AG10803 (cell line): Measurements from ENCODE around the gene FSTL5.
"Not testable (repeated sequence)": the region's sequence is repeated elsewhere in the genome, so short reads cannot be mapped to it uniquely, and the experiment has no call there.

Source experiments
- DNase-seq: peaks from one replicate; pipeline ENCODE4 v3.0.0; 2010; ENCODE audit warnings: low read depth
- H3K4me3 ChIP-seq: 2 replicates; pipeline ENCODE4 v1.5.1; 2011; ENCODE audit warnings: mild to moderate bottlenecking, low read length, control low read depth
- TF ChIP-seq, protein P1 (sequence below): conservative IDR thresholded peaks from 2 replicates; pipeline ENCODE4 v1.5.1; 2011; ENCODE audit warnings: mild to moderate bottlenecking, low read length, control low read depth, inconsistent platforms

FSTL5 gene

DNA sequence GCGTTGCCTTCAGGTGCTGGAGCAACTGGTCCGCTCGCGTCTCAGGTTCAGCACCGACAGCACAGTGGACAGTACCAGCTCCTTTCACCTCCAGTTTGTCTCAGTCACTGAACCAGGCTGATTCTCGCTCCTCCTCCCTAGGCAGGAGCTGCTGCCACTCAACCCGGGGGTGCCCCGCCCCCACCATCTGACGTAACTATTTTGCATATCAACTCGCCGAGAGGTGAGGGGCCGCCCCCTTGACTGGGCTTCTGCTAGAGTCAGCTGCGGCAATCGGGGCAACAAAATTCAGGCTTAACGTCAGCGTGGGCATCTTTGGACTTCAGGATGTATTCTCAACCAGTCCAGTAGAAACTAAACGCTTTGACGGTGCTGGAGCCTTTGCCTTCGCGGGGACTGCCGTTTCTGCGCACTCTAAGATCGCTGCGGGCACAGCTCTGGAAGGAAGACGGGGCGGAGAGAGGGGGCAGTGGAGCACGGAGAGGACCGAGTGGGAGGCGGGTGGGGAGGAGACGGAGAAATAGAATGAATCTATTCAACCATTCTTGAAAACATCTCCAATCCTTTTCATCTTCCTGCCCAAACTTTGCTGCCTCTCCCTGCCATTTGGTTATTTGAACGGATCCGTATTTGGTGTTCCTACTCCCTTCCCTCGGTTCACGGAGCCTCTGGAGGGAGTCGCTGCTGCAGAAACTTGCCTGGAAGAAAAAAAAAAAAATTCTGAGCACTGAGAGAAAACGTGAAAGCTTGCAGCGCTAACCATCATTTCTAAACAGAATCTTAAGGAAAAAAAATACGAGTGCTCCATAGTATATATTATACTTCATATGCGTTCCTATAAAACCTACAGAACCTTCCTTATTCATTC, at the start of gene FSTL5:
Gene FSTL5, minus strand, starts transcription at position 109 of the 868 bp plus-strand sequence. CDS start 52,604 bp downstream, outside the sequence.
- peak; percentile 11 for DNase-seq
- H3K4me3 ChIP-seq = peak within 1 kb of the TSS; percentile 49

DNA sequence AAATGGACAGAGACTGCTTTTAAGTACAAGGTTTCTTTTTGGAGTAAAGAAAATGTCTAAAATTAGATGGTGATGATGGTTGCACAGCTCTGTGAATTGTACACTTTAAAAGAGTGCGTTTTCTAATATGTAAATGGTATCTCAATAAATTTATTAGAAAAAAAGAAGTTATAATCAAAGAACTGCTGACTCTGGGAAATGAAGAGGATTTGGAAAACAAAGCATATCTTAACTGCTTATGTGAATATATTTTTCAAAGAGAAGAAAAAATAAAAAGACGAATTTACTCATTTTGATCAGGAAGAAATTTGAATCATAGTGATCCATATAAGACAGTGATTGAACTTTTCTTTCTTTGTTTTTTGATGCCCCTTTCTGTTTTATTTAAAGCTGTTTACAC, 45.9 kb upstream of the FSTL5 start:
- DNase-seq = no peak
- no peak overlapping the region for H3K4me3 ChIP-seq
- TF ChIP-seq, protein P1, sequence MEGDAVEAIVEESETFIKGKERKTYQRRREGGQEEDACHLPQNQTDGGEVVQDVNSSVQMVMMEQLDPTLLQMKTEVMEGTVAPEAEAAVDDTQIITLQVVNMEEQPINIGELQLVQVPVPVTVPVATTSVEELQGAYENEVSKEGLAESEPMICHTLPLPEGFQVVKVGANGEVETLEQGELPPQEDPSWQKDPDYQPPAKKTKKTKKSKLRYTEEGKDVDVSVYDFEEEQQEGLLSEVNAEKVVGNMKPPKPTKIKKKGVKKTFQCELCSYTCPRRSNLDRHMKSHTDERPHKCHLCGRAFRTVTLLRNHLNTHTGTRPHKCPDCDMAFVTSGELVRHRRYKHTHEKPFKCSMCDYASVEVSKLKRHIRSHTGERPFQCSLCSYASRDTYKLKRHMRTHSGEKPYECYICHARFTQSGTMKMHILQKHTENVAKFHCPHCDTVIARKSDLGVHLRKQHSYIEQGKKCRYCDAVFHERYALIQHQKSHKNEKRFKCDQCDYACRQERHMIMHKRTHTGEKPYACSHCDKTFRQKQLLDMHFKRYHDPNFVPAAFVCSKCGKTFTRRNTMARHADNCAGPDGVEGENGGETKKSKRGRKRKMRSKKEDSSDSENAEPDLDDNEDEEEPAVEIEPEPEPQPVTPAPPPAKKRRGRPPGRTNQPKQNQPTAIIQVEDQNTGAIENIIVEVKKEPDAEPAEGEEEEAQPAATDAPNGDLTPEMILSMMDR = no peak

More for the DNA sequence above, at the start of gene FSTL5:
- TF ChIP-seq, protein P1 = no peak

DNA sequence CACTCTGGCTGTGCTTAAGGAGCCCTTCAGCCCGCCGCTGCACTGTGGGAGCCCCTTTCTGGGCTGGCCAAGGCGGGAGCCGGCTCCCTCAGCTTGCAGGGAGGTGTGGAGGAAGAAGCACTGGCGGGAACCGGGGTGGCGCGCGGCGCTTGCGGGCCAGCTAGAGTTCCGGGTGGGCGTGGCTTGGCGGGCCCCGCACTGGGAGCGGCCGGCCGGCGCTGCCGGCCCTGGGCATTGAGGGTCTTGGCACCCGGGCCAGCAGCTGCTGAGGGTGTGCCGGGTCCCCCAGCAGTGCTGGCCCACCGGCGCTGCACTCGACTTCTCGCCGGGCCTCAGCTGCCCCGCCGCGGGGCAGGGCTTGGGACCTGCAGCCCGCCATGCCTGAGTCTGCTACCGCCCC, 39.7 kb upstream of the FSTL5 start:
- DNase-seq, H3K4me3 ChIP-seq: not testable (repeated sequence)

DNA sequence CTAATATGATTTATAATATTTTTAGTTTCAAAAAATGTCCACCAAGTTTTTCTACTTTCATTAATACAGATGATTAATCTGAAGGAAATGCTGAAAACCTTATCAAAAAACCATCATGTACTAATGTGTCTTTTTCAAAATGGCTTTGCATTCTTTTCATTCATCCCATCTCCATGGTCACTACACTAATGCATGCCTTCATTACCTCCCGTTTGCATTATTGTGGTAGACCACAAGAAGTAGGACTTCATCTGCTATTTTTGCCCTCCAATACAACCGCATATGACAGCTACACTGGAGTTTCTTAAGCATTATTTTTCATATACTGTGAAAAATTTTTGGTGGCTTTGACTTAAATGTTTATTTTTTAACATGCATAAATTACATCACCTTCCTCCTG, 37.9 kb upstream of the FSTL5 start:
- no peak for DNase-seq

DNA sequence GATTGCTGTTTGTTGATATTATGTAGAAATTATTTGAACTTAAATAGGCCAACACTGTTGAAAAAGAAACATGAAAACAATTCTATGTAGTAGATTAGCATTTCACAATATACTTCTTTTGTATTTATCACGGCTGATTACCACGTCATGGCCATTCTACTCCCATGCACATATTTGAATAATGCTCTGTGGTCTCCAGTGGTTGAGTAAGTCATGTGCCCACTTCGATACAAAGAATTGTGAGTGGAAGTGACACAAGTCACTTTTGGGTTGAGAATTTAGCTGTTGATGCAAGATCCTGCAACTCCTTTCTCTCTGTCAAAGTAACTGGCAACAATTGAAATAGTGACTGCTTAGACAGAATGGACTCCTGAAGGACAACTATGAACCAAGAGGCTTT, 6.7 kb upstream of the FSTL5 start:
- TF ChIP-seq, protein P1 = no peak
- DNase-seq = no peak
- no peak overlapping the region for H3K4me3 ChIP-seq

More for the DNA sequence above, 37.9 kb upstream of the FSTL5 start:
- TF ChIP-seq, protein P1 = no peak
- no peak overlapping the region for H3K4me3 ChIP-seq

DNA sequence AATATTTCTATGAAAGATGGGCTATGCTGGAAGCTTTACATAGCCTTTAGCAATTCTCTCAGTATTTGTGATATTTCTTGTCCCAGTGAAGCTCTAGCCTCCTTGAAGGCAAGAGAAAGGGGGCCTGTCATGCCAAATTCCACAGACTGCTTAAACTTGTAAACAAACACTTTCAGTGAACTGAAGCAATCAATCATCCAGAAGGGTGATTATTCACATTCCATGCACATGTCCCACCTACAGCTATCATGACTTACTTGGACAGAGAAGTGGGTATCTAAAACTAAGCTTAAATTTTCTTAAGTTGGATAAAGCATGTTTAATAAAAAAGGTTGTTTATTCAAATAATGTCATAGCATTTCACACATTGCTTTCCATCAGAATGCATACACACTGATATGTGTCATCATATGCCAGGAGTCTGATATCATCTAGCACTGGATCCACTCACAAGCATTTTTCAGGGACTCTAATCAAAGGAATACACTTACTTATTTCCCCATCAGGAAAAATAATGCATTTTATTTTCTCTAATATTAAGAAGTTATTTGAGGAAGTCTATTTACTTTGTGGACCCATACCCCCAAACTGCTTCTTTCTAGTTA, 1.2 kb upstream of the FSTL5 start:
- TF ChIP-seq, protein P1 = no peak
- H3K4me3 ChIP-seq = no peak overlapping the region
- DNase-seq = no peak

DNA sequence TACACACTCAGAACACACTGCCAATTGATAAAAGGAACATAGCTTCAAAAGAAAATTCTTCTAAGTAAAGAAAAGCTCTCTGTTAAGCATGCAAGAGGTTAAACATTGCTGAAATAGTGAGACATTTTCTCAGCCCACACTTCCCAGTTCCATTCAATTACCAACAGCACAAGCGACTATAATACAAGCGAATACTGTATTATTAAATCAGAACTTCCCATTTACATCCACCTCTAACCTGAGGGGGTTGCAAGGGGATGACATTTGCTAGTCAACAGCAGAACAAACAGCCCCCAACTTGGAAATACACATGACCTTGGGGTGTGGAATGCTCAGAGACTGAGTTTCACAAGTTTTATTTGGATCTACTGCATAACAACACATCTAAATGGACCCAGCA, 1.1 kb downstream of the FSTL5 start:
- H3K4me3 ChIP-seq = no peak overlapping the region
- TF ChIP-seq, protein P1 = no peak
- no peak for DNase-seq
